Kidney tubule cell (primary cell): Measurements from ENCODE around the gene LIPE.

Experiments
- DNase-seq: peaks from one replicate; pipeline ENCODE4 v3.0.0-alpha.2; 2018; ENCODE audit warnings: low spot score

LIPE gene

DNA sequence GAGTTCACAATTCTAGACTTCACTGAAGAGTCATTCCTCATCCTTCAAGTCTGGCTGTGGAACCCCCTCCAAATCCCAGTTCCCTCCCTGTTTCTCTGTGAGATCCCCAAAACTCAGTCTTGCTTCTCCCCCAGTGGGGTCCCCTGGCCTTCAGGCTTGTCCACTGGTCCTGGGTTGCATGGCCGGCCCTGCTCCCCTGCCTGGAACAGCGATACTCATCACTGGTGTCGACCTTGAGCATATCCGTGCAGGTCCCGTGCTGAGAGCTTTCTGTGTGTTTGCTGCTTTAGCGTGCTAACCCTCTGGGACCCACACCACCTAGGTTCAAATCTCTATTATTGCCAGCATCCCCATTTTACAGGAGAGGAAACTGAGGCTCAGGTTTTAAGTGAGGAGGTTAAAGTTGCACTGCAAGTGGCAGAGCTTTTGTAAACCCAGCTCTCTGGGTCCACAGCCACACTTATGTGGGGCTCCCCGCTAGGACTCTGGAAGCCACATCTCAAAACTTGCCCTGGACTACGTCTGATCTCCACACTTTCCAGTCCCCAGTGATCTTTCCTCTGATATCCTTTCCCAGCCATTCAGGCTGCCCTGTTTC, 15.5 kb downstream of the LIPE start:
- DNase-seq: no peak

DNA sequence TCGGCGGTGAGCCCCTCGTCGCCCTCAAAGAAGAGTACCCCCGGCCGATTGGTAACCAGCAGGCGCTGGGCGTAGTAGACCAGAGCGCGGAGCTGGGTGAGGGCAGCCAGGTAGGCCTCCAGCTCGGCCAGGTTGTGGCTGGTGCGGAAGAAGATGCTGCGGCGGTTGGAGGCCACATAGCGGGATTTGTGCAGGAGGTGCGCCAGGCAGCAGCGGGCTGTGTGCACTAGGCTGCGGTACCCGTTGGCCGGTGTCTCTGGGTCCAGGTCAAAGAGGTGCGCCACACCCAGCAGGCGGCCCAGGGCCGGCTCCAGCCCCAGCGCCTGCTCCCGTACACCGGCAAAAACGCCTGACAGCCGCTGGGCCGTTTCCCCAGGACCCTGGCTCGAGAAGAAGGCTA, 16.8 kb downstream of the LIPE start:
- DNase-seq: no peak

DNA sequence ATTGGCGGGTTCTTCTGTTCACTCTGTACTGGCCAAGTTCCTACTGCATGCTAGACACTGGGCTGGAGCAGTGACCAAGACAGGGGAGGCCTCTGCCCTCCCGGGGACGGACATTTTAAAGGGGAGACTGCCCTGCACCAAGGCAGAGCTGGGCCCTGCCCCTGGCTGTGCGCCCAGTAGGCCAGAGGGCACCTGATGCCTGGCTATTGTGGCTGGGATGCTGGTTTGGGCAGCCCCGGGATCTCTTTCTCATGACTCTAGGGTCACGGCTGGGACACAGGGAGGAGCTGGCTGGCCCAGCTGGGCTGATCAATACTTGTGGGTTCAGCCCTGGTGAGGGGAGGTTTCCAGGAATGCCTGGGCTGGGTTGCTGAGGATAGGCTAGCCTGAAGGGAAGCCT, 17.7 kb downstream of the LIPE start:
- no peak for DNase-seq

DNA sequence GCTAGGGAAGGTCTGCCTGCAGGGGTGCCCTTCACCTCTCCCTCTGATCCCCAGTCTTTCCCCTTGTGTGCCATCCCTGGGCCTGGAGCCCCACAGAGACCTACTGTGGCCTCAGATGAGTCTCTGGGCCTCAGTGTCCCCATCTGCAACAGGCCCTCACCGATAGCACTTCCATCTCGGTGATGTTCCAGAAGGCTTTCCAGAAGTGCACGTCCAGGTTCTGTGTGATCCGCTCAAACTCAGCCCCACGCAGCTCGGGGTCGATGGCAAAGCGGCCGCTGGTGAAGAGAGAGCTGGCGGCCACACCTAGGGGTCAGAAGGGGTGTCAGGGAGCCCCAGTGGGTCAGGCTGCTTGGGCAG, 19.4 kb downstream of the LIPE start:
- DNase-seq: no peak

DNA sequence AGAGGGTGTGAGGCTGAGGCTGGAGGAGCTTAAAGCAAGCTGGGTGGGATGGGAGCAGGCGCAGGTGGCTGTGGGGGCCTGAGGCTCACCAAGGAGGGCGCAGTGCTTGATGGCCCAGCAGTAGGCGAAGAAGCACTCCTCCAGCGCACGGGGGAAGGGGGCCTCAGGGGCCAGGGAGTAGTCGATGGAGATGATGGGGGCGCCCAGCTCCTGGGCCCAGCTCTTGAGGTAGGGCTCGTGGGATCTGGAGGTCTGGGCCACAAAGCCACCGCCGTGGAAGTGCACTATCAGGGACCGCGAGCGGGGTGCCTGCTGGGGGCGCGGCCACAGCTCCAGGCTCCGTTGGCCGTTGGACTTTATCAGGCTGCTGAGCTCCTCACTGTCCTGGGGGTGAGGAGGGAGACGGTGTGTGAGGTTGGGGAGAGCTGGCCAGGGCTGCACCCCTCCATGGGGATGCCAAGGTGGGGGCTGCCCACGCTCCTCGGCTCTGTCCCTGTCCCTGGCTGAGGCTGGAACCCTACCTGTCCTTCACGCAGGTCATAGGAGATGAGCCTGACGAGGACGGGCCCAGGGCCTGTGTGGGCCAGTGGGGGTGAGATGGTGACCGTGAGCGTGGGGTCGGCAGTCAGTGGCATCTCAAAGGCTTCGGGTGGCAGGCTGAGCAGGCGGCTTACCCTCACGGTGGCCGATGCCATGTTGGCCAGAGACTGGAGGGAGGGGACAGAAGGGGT, 19.9 kb downstream of the LIPE start:
- no peak for DNase-seq

DNA sequence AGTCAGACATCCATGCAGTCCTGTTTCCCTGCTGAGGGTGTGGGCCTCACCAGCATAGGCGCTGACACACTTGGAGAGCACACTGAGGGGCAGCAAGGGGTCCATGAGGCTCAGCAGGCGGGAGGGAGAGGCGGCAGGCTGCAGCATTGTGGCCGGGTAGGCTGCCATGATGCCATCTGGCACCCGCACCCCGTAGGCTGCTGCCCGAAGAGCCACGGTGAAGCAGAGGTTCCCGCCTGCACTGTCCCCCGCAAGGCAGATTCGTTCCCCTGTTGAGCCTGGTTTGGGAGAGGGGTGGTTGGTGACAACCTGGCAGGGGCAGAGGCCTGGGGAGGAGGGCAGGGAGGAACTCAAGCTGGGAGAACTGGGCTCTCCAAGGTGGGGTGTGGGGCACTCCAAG, 21.1 kb downstream of the LIPE start:
- no peak for DNase-seq

DNA sequence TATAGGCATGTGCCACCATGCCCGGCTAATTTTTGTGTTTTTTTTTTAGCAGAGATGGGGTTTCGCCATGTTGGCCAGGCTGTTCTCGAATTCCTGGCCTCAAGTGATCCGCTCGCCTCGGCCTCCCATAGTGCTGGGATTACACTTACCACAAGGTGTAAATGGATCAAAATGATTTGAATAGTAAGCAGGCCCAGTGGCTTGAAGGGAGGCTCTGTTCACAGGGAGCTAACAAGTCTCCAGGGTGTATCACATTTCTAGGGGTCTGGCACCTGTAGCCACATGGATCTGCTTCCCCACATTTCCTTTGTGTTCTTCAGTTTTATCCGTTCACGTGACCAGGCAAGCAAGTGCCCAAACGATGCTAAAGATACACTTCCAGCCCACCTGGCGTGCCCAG, 23.6 kb downstream of the LIPE start:
- no peak for DNase-seq

DNA sequence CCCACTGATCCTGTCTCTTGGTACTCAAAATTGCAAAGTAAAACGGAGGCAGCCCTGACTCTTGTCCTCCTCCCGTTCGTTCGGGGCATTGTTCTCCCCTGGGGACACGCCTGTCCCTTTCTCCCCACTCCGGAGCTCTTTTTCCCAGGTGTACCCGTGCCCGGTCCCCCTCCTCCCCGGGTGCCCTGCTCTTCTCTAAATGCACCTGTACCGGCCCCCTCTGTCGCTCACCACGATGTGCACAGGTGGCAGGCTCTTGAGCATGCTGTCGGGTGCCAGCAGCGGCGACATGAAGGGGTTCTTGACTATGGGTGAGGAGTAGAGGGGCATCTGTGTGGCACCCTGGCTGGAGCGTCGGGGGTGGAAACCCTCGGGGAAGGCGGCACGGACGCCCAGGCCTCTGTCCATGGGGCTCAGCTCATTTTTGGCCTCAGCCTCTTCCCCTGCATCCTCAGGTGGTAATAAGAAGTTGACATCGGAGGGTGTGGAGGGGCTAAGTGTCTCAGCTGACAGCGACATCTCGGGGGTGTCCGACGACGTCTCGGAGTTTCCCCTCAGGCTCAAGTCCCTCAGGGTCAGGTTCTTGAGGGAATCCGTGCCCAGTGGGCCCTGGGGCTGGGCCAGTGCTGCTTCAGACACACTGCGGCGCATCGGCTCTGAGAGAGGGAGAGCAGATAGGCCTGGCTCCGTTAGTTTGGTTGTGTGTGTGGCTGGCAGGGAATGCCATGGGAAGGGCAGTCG, 24.6 kb downstream of the LIPE start:
- no peak for DNase-seq

DNA sequence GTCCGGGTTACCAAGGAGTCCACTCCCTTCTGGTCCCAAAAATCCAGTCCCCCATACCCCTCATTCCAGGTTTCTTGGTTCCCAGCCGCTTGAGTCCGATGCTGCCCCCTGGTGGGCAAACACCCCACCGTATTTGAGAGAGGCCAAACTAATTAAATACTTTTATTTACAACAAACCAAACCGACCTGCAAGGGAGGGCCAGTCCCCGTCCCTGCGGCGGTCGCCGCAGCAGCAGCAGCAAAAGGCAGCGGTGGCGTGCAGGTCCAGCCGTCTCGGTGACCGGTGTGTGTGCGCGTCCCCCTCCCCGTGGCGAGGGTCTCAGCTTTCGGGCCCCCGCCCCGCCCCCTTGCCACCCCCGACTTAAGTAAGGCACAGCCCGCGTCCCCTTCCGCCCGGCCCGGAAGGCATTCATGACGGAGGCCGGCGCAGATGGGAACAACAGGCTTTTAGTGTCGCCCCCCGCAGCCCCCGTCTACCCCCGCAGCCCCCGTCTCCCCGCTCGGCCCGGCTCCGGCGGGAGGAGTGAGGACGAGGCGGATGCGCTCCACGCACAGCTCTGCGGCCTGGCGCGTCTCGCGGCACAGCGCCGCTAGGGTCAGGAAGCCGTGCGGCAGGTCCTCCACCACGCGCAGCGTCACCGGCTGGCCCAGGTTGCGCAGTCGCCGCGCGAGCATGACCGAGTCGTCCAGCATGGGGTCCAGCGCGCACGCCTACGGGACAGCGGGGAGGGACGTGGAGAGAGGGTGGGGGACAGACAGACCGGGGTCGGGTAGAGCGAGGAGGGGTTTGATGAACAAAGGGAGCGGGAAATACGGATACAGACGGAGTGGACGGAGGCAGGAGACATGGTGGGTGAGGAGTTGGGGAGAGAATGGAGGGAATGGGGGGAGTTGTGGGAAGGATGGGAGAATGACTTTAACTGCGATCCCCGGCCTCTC, 25.6 kb downstream of the LIPE start:
- peak; percentile 72 for DNase-seq

DNA sequence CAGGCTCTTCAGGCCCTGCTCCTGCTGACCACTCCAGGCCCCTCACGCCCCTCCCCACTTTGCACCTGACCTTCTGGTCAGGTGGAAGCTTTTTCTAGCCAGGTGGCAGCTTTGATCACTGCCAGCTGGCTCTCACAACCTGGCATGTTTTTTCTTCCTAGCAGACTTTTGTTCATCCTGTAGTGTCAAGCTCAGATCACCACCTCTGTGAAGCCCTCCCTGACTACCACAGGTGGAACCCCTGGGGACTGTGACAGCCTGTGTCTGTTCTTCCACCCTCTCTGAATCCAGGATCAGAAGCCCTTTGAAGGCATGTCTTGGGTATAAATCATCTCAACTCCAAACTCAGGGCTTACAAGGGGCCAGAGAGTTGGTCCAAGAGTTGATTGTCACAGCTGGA, 26.8 kb downstream of the LIPE start:
- no peak for DNase-seq

DNA sequence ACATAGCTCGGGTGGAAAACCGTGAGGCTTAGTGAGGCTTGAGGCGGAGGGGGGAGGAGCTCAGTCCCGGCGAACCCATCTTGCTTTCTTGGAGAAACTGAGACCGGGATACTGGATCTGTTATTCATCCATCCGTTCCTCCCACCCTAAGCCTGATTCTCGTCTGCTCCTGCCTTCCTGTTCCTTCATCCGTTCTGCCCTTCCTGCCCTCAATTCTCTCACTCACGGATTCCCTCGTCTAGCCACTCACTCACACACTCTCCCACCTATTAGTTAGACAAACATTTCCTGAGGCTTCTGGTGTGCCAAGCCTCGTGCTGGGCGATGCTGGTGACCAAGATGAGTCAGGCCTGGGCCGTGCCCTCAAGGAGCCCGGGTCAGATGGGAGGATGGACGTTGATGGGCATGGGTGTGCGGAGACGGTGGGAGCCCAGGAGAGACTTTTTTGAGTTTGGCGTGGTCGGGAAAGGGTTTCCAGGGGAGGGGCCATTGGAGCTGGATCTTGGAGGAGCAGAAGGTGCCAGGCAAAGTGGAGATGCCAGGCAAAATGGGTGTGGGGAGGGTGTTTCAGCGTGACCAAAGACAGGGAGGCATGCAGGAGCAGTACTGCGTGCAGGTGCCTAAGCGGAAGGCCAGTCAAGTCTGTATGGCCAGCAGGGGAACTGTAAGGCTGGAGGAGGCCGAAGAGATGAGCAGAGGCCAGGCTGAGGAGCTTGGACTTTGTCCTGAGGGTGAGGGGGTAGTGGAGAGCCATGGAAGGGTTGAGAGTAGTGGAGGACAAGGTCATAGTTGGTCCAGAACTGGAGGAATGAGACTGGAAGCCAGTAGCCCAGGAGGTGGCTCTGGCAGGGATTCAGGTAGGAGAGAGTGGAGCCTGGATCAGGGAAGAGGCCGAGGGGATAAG, 29.7 kb downstream of the LIPE start:
- peak; percentile 55 for DNase-seq

DNA sequence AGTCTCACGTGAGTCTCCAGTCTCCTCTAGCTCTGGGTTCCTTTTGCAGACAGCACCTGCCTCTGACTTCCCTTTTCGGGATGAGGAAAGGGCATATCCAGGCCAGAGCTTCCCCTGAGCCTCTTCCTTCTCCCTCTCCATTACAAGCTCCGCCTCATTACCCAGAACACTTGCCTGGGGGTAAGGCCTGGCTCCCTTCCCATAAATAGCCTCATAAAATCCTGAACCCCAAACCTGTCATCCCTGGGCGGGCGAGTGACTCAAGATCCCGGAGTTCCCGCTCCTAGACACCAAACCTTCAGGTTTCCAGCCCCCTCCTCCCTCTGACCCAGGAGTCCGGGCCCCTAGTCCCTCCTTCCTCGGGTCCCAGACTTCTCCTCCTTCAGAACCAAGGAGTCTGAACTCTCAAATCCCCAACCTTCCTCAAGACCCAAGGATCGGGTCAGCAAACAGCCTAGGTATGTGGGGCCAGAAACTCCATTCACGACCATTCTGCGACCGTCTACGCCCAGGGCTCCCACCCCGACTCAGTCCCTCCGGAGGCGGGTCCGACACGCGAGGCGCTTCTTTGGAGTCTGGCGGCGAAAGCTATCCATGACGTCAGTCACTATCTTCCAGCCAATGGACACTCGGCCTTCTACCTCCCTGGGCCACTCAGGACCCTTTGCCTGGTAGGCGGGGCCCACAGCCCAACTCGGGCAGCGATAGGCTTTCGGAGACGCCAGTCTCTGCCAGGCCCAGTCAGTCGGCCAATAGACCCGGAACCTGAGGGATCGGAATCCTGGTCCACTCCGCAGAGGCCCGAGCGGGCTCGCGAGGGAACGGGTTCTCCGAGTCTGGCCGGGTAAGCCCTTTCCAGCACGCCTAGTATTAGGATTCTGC, 30.6 kb downstream of the LIPE start:
- peak; percentile 99 for DNase-seq

DNA sequence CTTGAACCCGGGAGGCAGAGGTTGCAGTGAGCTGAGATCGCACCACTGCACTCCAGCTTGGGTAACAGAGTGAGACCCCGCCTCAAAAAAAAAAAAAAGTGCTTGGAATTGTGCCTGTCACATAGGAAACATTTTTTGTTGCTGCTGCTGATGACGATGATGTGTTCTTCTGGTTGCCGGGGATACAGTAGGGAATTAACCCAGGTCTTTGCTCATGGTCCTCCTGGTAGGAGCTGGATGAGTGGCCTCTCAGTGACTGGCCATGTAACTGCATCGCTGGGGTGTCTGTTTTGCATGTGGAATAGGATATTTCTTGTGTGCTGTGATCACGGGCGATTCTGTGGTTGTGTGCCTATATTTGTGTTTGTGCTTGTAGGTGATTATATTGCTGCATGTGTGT, 32.4 kb downstream of the LIPE start:
- DNase-seq: peak; percentile 47

DNA sequence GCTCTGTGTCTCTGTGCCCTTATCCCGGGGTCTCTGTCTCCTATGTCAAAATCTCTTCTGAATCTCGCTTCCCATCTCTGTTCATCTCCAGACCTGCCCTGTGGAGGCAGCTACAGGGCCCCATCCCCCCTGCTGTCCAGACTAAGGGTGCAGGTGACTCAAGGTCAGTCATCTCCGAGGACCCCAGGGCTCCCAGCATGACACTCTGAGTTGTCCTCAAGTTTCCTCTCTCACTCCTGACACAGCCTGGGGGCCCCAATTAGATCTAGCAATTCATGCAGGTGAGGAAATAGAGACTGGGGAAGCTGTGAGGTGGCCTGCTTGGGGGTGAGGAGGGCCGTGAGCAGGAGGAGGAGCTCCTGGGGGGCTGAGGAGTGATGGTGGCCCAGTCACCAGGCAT, 35.0 kb downstream of the LIPE start:
- DNase-seq: no peak

DNA sequence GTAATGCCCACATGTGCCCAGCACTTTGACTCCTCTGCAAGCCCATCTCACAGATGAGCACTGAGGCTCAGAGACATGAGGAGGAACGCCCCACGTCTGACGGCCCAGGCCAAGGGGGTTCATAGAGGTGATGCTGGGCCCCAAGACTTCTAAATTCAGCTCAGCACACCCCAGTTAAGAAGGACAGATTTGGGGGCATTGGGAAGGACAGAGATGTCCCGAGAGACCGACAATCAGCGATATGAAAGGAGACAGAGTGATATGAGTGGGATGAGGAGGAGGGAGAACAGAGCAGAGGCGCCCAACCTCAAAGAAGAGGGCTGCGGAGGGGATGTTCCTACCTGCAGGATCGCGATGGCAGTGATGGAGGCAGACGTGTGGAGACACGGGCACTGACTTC, 37.3 kb downstream of the LIPE start, which contains the start of gene CNFN:
Gene CNFN, minus strand, starts transcription at position 399 of the 400 bp plus-strand sequence. CDS start 1,260 bp downstream, outside the sequence.
- no peak for DNase-seq

DNA sequence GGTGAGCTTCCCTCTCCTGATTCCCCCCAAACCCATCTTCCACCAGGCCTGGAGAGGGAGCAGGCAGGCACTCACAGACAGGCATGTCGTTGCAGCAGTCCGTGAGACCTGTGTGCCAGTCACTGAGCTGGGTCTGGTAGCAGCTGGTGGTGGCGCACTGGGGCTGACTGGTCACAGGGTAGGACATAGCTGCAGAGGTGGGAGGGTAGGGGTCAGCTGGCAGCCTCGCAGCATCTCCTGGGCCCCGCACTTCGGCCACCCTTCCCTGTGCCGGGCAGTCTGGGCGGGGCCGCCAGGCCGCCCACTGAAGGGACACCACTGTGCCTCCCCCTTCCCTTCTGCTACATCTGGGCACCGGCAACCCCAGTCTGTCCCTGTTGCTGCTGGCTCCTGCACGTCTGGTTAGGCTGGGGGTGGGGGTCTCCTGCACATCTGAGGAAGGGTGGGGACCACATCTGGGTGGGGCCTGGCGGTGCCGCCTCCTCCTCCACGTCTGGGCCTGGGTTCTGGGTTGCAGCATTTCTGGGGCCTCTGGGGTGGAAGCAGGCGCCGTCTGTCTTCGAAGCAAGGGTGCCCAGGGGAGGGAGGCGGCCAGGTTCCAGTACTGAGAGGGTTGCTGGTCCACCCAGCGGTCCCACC, 38.2 kb downstream of the LIPE start:
- DNase-seq: no peak

DNA sequence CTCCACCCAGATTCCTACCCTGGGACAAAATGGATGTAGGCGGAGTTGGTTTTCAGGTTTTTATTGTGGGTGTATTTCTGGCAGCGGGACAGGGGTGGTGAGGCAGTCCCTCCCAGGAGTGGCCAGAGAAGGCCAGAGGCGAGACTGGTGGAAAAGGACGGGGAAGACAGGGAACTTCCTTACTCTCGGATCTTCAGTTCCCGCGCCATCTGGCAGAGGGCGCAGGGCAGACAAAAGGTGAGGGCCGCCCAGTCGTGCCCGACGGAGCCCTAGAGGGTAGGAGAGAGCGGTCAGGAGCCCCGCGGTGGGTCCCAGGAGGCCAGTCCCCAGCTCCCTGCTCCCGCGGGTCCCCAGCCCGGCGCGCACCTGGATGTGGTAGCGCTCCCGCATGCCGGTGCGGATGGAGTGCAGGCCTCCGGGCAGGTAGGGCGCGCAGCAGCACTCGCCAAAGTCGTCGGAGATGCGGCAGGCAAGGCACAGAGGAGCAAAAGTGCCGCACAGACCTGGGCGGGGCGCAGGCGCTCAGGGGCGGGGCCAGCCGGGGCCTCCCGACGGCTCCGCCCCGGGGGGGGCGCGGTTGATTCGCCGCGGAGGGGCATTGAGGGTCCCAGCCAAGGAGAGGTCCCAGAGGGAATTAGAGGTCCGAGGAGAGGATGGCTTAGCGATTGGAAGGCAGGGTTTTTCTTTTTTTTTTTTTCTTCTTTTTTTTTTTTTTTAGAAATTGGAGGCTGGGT, 40.0 kb downstream of the LIPE start:
- peak; percentile 80 for DNase-seq

DNA sequence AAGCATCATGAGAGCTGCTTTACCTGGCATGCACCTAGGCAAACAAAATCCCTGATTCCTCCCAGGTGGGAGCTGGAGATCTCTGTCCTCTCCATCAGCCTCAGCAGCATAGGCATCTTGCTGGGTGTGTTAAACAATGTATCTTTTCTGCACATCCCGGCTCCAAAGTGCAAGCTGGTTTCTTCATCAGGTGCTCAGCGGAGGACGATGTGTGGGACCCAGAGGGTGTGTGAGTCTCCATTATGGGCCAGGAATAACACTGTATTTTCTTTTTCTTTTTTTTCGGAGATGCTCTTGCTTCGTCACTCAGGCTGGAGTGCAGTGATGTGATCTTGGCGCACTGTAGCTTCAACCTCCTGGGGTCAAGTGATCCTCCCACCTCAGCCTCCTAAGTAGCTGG, 47.0 kb downstream of the LIPE start:
- no peak for DNase-seq
